NCI-H187 treated with DMSO at 0.1 percent for 48 hours (cell line): ENCODE data around the gene BCLAF1.
A peak's percentile ranks its signal among the peaks of the same experiment; 100 is the strongest.
"Not testable (repeated sequence)": the region's sequence is repeated elsewhere in the genome, so short reads cannot be mapped to it uniquely, and the experiment has no call there.

ENCODE experiments used
- DNase-seq: peaks from one replicate; lab custom pipeline; 2025; lab: John Stamatoyannopoulos, UW

BCLAF1 gene

GRCh38 chr6:136249811-136250685, 39.6 kb downstream of the BCLAF1 start, which contains the start of gene MTFR2:
TSS of gene MTFR2 (minus strand) at chr6:136250311. CDS start at chr6:136249099, 1,212 bp downstream.
- DNase-seq, result peak; percentile 92

GRCh38 chr6:136249336-136249735, 40.3 kb downstream of the BCLAF1 start:
- no peak for DNase-seq

GRCh38 chr6:136244061-136244616, 45.5 kb downstream of the BCLAF1 start:
- no peak for DNase-seq

GRCh38 chr6:136236466-136237293, 53.0 kb downstream of the BCLAF1 start:
- no peak for DNase-seq

- DNase-seq, result no peak
Measured at GRCh38 chr6:136235233-136235564, 54.4 kb downstream of the BCLAF1 start.

GRCh38 chr6:136232701-136233100, 56.9 kb downstream of the BCLAF1 start:
- DNase-seq, result no peak

- no peak for DNase-seq
Measured at GRCh38 chr6:136230219-136230853, 59.3 kb downstream of the BCLAF1 start.

- DNase-seq, result no peak
Measured at GRCh38 chr6:136228814-136229213, 60.8 kb downstream of the BCLAF1 start.

- DNase-seq, result no peak
Measured at GRCh38 chr6:136226674-136227377, 62.8 kb downstream of the BCLAF1 start.

- DNase-seq, result no peak
Measured at GRCh38 chr6:136226027-136226673, 63.5 kb downstream of the BCLAF1 start.

- no peak for DNase-seq
Measured at GRCh38 chr6:136225496-136225895, 64.2 kb downstream of the BCLAF1 start.

- DNase-seq, result not testable (repeated sequence)
Measured at GRCh38 chr6:136224974-136225373, 64.7 kb downstream of the BCLAF1 start.

GRCh38 chr6:136216503-136217401, 72.9 kb downstream of the BCLAF1 start:
- no peak for DNase-seq

- DNase-seq, result no peak
Measured at GRCh38 chr6:136213853-136214252, 75.8 kb downstream of the BCLAF1 start.

- DNase-seq, result no peak
Measured at GRCh38 chr6:136213012-136213539, 76.6 kb downstream of the BCLAF1 start.

- DNase-seq, result no peak
Measured at GRCh38 chr6:136212608-136213007, 77.0 kb downstream of the BCLAF1 start.

GRCh38 chr6:136210398-136211165, 79.1 kb downstream of the BCLAF1 start:
- no peak for DNase-seq

- DNase-seq, result no peak
Measured at GRCh38 chr6:136209496-136209895, 80.2 kb downstream of the BCLAF1 start.

GRCh38 chr6:136208783-136209182, 80.9 kb downstream of the BCLAF1 start:
- DNase-seq, result no peak
